ENCODE results near the gene FBL.

FBL gene

GRCh38 chr19:39788244-39788643, 57.9 kb downstream of the FBL start:
- no peaks in the 10 kb centered on the region for H3K9me3 ChIP-seq (ENCODE audit: insufficient read depth, low read length)
- no peak overlapping the region for H2AFZ ChIP-seq (ENCODE audit: low read depth, low read length, severe bottlenecking)
- no peaks in the 10 kb centered on the region for H3K36me3 ChIP-seq (ENCODE audit: low read length)
- no peak overlapping the region for H3K4me2 ChIP-seq (ENCODE audit: low read depth, low read length, poor library complexity, severe bottlenecking)
- TF ChIP-seq EZH2phosphoT487 (conservative IDR thresholded peaks at IDR 0.05; ENCODE audit: low read length) = no peak
- no peak for TF ChIP-seq CTCF (IDR thresholded peaks at IDR 0.05; ENCODE audit: insufficient read depth, low read length, poor library complexity, severe bottlenecking)
- H3K9ac ChIP-seq (ENCODE audit: low read length) = no peak overlapping the region
- no peaks in the 10 kb centered on the region for H3K27me3 ChIP-seq (ENCODE audit: low read length)
- H3F3A ChIP-seq (ENCODE audit: insufficient read depth) = no peaks in the 10 kb centered on the region
- H4K20me1 ChIP-seq (ENCODE audit: low read depth, low read length) = no peaks in the 10 kb centered on the region
- H3K27ac ChIP-seq (ENCODE audit: low read depth, low read length) = no peak overlapping the region
- H3K79me2 ChIP-seq (ENCODE audit: insufficient read depth, low read length) = no peaks in the 10 kb centered on the region
- no peaks in the 10 kb centered on the region for H3K9me2 ChIP-seq (replicated peaks; ENCODE audit: insufficient read depth, low read length)
- no peak overlapping the region for H3K4me3 ChIP-seq (ENCODE audit: insufficient read depth, low read length, poor library complexity, severe bottlenecking)

Data from SU-DHL-6 (cell line).